BE2C (cell line): ENCODE results near the gene GTF2F1.

Experiments used
- DNase-seq: peaks from one replicate; pipeline ENCODE4 v3.0.0-alpha.2; 2020
- H3K27me3 ChIP-seq: fragments of 250-450 bp; sonication (Bioruptor Pico); 2 replicates; pipeline ENCODE4 v1.5.1; 2020; ENCODE audit warnings: mild to moderate bottlenecking
- H3K36me3 ChIP-seq: fragments of 250-450 bp; sonication (Bioruptor Pico); 2 replicates; pipeline ENCODE4 v1.5.1; 2020; ENCODE audit warnings: mild to moderate bottlenecking
- H3K4me1 ChIP-seq: fragments of 250-450 bp; sonication (Bioruptor Pico); 2 replicates; pipeline ENCODE4 v1.5.1; 2020
- H3K4me3 ChIP-seq: 2 replicates; pipeline ENCODE4 v1.5.1; 2011; ENCODE audit warnings: low read depth, low read length
- H3K9me3 ChIP-seq: fragments of 250-450 bp; sonication (Bioruptor Pico); 2 replicates; pipeline ENCODE4 v1.5.1; 2020
- TF ChIP-seq, protein P1 (sequence below): IDR thresholded peaks from 2 replicates; pipeline ENCODE4 v1.5.1; 2012; ENCODE audit warnings: mild to moderate bottlenecking, low read depth, low read length

GTF2F1 gene

GRCh38 chr19:6417713-6418561 lies 25.0 kb upstream of the GTF2F1 start:
- Histone ChIP-seq H3K36me3 (peaks cover 88% of the 10 kb centered on the region), H3K9me3 (no peaks in the 10 kb centered on the region), H3K27me3 (no peaks in the 10 kb centered on the region), H3K4me1 (no peaks in the 10 kb centered on the region), H3K4me3 (no peak overlapping the region)
- TF ChIP-seq, protein P1, sequence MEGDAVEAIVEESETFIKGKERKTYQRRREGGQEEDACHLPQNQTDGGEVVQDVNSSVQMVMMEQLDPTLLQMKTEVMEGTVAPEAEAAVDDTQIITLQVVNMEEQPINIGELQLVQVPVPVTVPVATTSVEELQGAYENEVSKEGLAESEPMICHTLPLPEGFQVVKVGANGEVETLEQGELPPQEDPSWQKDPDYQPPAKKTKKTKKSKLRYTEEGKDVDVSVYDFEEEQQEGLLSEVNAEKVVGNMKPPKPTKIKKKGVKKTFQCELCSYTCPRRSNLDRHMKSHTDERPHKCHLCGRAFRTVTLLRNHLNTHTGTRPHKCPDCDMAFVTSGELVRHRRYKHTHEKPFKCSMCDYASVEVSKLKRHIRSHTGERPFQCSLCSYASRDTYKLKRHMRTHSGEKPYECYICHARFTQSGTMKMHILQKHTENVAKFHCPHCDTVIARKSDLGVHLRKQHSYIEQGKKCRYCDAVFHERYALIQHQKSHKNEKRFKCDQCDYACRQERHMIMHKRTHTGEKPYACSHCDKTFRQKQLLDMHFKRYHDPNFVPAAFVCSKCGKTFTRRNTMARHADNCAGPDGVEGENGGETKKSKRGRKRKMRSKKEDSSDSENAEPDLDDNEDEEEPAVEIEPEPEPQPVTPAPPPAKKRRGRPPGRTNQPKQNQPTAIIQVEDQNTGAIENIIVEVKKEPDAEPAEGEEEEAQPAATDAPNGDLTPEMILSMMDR: peak; percentile 30; the same call in 1 of the 2 replicates
- DNase-seq: peak; percentile 47

GRCh38 chr19:6416658-6417405 lies 23.9 kb upstream of the GTF2F1 start:
- TF ChIP-seq, protein P1: no peak
- no peak for DNase-seq
- no peaks in the 10 kb centered on the region for H3K27me3 ChIP-seq
- peaks cover 84% of the 10 kb centered on the region for H3K36me3 ChIP-seq
- no peak overlapping the region for H3K4me3 ChIP-seq
- H3K4me1 ChIP-seq: no peaks in the 10 kb centered on the region
- no peaks in the 10 kb centered on the region for H3K9me3 ChIP-seq

DNA sequence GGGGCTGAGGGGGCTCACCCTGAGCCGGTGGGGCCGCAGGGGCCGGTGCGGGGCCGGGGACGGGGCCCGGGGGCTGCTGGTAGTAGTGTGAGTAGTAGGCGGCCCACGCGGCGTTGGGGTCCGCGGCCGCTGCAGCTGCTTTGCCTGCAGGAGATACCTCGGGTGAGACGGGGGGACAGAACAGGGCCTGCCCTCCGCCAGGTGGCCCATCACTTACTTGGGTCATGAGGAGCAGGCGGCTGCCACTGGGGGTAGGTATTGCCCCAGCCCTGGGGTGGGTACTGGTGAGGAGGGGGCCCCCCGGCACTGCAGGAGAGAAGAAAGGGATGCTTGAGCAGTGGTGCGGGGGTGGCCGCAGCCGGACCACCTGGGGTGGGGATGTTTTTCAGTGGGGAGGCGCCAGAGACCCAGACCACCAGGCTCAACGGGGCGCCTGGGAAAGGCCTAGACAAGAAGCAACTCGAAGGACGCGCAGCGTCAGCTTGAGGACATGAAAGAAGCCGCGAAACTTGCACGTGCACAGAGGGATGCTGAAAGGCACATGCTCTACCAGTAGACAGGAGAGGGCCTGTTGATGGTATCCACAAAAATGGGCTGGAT lies 22.7 kb upstream of the GTF2F1 start:
- no peak for DNase-seq
- no peak overlapping the region for H3K4me3 ChIP-seq
- TF ChIP-seq, protein P1: no peak
- no peaks in the 10 kb centered on the region for H3K9me3 ChIP-seq
- H3K4me1 ChIP-seq: no peaks in the 10 kb centered on the region
- no peaks in the 10 kb centered on the region for H3K27me3 ChIP-seq
- peaks cover 72% of the 10 kb centered on the region for H3K36me3 ChIP-seq

GRCh38 chr19:6414793-6415590 lies 22.0 kb upstream of the GTF2F1 start:
- H3K36me3 ChIP-seq: peaks cover 65% of the 10 kb centered on the region
- no peaks in the 10 kb centered on the region for H3K27me3 ChIP-seq

GRCh38 chr19:6413721-6414643 lies 21.0 kb upstream of the GTF2F1 start:
- Histone ChIP-seq H3K27me3 (no peaks in the 10 kb centered on the region), H3K9me3 (no peaks in the 10 kb centered on the region), H3K36me3 (peaks cover 55% of the 10 kb centered on the region), H3K4me3 (no peak overlapping the region), H3K4me1 (no peaks in the 10 kb centered on the region)
- DNase-seq: no peak
- TF ChIP-seq, protein P1: no peak

More at GRCh38 chr19:6414793-6415590, 22.0 kb upstream of the GTF2F1 start:
- TF ChIP-seq, protein P1: 0 out of 2 replicates have a peak, but pooled peaks have one; percentile 3
- no peak overlapping the region for H3K4me3 ChIP-seq
- DNase-seq: no peak
- H3K4me1 ChIP-seq: no peaks in the 10 kb centered on the region
- no peaks in the 10 kb centered on the region for H3K9me3 ChIP-seq
